ENCODE results near the gene PRPF38A.

DNA sequence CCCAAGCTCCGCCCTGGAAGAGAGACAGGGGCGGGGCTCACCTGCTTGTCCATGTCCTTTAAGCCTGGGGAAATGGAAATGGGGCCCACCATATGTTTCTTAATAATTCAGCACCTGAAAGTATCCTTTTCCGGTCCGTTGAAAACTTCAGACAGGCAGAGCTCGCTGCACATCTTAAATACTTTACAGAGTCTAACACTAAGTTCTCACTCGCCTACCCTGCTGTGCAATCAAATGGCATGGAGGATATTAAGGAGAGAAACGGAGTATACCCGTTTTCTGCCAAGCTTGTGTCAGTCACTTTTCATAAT lies 37.9 kb upstream of the PRPF38A start:
- TF ChIP-seq, protein P1, sequence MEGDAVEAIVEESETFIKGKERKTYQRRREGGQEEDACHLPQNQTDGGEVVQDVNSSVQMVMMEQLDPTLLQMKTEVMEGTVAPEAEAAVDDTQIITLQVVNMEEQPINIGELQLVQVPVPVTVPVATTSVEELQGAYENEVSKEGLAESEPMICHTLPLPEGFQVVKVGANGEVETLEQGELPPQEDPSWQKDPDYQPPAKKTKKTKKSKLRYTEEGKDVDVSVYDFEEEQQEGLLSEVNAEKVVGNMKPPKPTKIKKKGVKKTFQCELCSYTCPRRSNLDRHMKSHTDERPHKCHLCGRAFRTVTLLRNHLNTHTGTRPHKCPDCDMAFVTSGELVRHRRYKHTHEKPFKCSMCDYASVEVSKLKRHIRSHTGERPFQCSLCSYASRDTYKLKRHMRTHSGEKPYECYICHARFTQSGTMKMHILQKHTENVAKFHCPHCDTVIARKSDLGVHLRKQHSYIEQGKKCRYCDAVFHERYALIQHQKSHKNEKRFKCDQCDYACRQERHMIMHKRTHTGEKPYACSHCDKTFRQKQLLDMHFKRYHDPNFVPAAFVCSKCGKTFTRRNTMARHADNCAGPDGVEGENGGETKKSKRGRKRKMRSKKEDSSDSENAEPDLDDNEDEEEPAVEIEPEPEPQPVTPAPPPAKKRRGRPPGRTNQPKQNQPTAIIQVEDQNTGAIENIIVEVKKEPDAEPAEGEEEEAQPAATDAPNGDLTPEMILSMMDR (IDR thresholded peaks at IDR 0.05) = no peak
- TF ChIP-seq POLR2AphosphoS5 (IDR thresholded peaks at IDR 0.05) = no peak
- TF ChIP-seq POLR2A (IDR thresholded peaks at IDR 0.05) = no peak
- no peak for TF ChIP-seq EP300 (IDR thresholded peaks at IDR 0.05)

Data from stomach (tissue), 4 donors.